Stomach smooth muscle (tissue), 2 donors: ENCODE data around the gene DOCK4.

Source experiments
- H3K27ac ChIP-seq: one replicate; pipeline ENCODE4 v1.7.0; 2013; ENCODE audit warnings: mild to moderate bottlenecking, low read length, inconsistent platforms
- H3K27me3 ChIP-seq, 2 donors: one replicate each; pipeline ENCODE4 v1.7.0; 2013; ENCODE audit warnings: low read length in 2 of 2; ENCODE audit not compliant: insufficient read depth in 2 of 2, control insufficient read depth in 1 of 2
- H3K36me3 ChIP-seq, 2 donors: one replicate each; pipeline ENCODE4 v1.7.0; 2013; ENCODE audit warnings: low read length in 2 of 2; ENCODE audit not compliant: control insufficient read depth in 2 of 2, insufficient read depth in 2 of 2
- H3K4me1 ChIP-seq: one replicate; pipeline ENCODE4 v1.7.0; 2013; ENCODE audit warnings: low read length; ENCODE audit not compliant: control insufficient read depth, insufficient read depth
- H3K4me3 ChIP-seq, 2 donors: one replicate each; pipeline ENCODE4 v1.7.0; 2013; ENCODE audit warnings: low read length in 2 of 2
- H3K9ac ChIP-seq, 2 donors: one replicate each; pipeline ENCODE4 v1.7.0; 2013; ENCODE audit warnings: low read length in 2 of 2, mild to moderate bottlenecking in 1 of 2
- H3K9me3 ChIP-seq, 2 donors: one replicate each; pipeline ENCODE4 v1.7.0; 2013; ENCODE audit warnings: low read length in 2 of 2; ENCODE audit not compliant: control insufficient read depth in 2 of 2
- donor health status: healthy.
- donor health status: Pancreatic carcinoma.

The DOCK4 gene

GRCh38 chr7:112050250-112050881 is 155.8 kb downstream of the DOCK4 start:
- Histone ChIP-seq H3K4me1 (no peaks in the 10 kb centered on the region), H3K27ac (no peak overlapping the region), H3K9ac (no peak overlapping the region), H3K27me3 (no peaks in the 10 kb centered on the region), H3K36me3 (no peaks in the 10 kb centered on the region), H3K4me3 (no peak overlapping the region), H3K9me3 (peaks cover 0 to 4% of the 10 kb centered on the region in 2 donors)

GRCh38 chr7:112049555-112050249 is 156.5 kb downstream of the DOCK4 start:
- H3K27me3 ChIP-seq, result no peaks in the 10 kb centered on the region
- H3K36me3 ChIP-seq, result no peaks in the 10 kb centered on the region
- H3K9me3 ChIP-seq, result peaks cover 0 to 4% of the 10 kb centered on the region in 2 donors
- H3K4me3 ChIP-seq, result no peak overlapping the region
- H3K27ac ChIP-seq, result no peak overlapping the region
- H3K4me1 ChIP-seq, result no peaks in the 10 kb centered on the region
- H3K9ac ChIP-seq, result no peak overlapping the region

GRCh38 chr7:112047421-112047820 is 158.8 kb downstream of the DOCK4 start:
- peaks cover 0 to 4% of the 10 kb centered on the region in 2 donors for H3K9me3 ChIP-seq

GRCh38 chr7:112045222-112045621 is 161.0 kb downstream of the DOCK4 start:
- Histone ChIP-seq H3K4me3 (no peak overlapping the region), H3K27me3 (no peaks in the 10 kb centered on the region), H3K9me3 (peaks cover 0 to 4% of the 10 kb centered on the region in 2 donors), H3K4me1 (no peaks in the 10 kb centered on the region), H3K9ac (no peak overlapping the region), H3K36me3 (no peaks in the 10 kb centered on the region), H3K27ac (no peak overlapping the region)

More at GRCh38 chr7:112047421-112047820, 158.8 kb downstream of the DOCK4 start:
- H3K27me3 ChIP-seq, result no peaks in the 10 kb centered on the region
- H3K4me3 ChIP-seq, result no peak overlapping the region
- H3K27ac ChIP-seq, result no peak overlapping the region
- H3K36me3 ChIP-seq, result no peaks in the 10 kb centered on the region
- no peak overlapping the region for H3K9ac ChIP-seq
- H3K4me1 ChIP-seq, result no peaks in the 10 kb centered on the region

GRCh38 chr7:112042631-112043030 is 163.6 kb downstream of the DOCK4 start:
- Histone ChIP-seq H3K27ac (no peak overlapping the region), H3K9ac (no peak overlapping the region), H3K27me3 (no peaks in the 10 kb centered on the region), H3K4me3 (no peak overlapping the region), H3K9me3 (peaks cover 0 to 1% of the 10 kb centered on the region in 2 donors), H3K36me3 (no peaks in the 10 kb centered on the region), H3K4me1 (no peaks in the 10 kb centered on the region)

GRCh38 chr7:112038353-112038752 is 167.8 kb downstream of the DOCK4 start:
- Histone ChIP-seq H3K27ac (no peak overlapping the region), H3K9me3 (no peaks in the 10 kb centered on the region)

GRCh38 chr7:112036071-112036470 is 170.1 kb downstream of the DOCK4 start:
- H3K9me3 ChIP-seq, result no peaks in the 10 kb centered on the region
- H3K27me3 ChIP-seq, result no peaks in the 10 kb centered on the region
- no peaks in the 10 kb centered on the region for H3K4me1 ChIP-seq
- H3K9ac ChIP-seq, result no peak overlapping the region
- H3K36me3 ChIP-seq, result no peaks in the 10 kb centered on the region
- H3K27ac ChIP-seq, result no peak overlapping the region
- H3K4me3 ChIP-seq, result no peak overlapping the region

More at GRCh38 chr7:112038353-112038752, 167.8 kb downstream of the DOCK4 start:
- Histone ChIP-seq H3K27me3 (no peaks in the 10 kb centered on the region), H3K4me3 (no peak overlapping the region), H3K9ac (no peak overlapping the region), H3K36me3 (no peaks in the 10 kb centered on the region), H3K4me1 (no peaks in the 10 kb centered on the region)

- H3K9me3 ChIP-seq, result no peaks in the 10 kb centered on the region
- H3K4me1 ChIP-seq, result no peaks in the 10 kb centered on the region
- no peaks in the 10 kb centered on the region for H3K27me3 ChIP-seq
- H3K4me3 ChIP-seq, result no peak overlapping the region
- no peak overlapping the region for H3K27ac ChIP-seq
- H3K36me3 ChIP-seq, result no peaks in the 10 kb centered on the region
- H3K9ac ChIP-seq, result no peak overlapping the region
Observed at GRCh38 chr7:112031689-112032088, 174.5 kb downstream of the DOCK4 start.

GRCh38 chr7:112025556-112025955 is 180.6 kb downstream of the DOCK4 start:
- Histone ChIP-seq H3K4me3 (no peak overlapping the region), H3K9me3 (no peaks in the 10 kb centered on the region), H3K27me3 (no peaks in the 10 kb centered on the region), H3K4me1 (no peaks in the 10 kb centered on the region), H3K9ac (no peak overlapping the region), H3K36me3 (no peaks in the 10 kb centered on the region), H3K27ac (no peak overlapping the region)

- H3K4me1 ChIP-seq, result no peaks in the 10 kb centered on the region
- no peak overlapping the region for H3K9ac ChIP-seq
- H3K4me3 ChIP-seq, result no peak overlapping the region
- no peak overlapping the region for H3K27ac ChIP-seq
- H3K27me3 ChIP-seq, result no peaks in the 10 kb centered on the region
- H3K36me3 ChIP-seq, result no peaks in the 10 kb centered on the region
- no peaks in the 10 kb centered on the region for H3K9me3 ChIP-seq
Observed at GRCh38 chr7:112023786-112024185, 182.4 kb downstream of the DOCK4 start.

- H3K27me3 ChIP-seq, result no peaks in the 10 kb centered on the region
- H3K36me3 ChIP-seq, result no peaks in the 10 kb centered on the region
- H3K9ac ChIP-seq, result no peak overlapping the region
- no peak overlapping the region for H3K27ac ChIP-seq
- H3K9me3 ChIP-seq, result no peaks in the 10 kb centered on the region
- H3K4me1 ChIP-seq, result no peaks in the 10 kb centered on the region
- no peak overlapping the region for H3K4me3 ChIP-seq
Observed at GRCh38 chr7:112023282-112023681, 182.9 kb downstream of the DOCK4 start.
